GM18858 (cell line): ENCODE measurements around the gene CNTNAP2.

Experiments used
- ATAC-seq: cut with Tn5 transposase; IDR thresholded peaks from one replicate; pipeline ENCODE4 v1.9.1; 2021; ENCODE audit not compliant: unreplicated experiment

CNTNAP2 gene

DNA sequence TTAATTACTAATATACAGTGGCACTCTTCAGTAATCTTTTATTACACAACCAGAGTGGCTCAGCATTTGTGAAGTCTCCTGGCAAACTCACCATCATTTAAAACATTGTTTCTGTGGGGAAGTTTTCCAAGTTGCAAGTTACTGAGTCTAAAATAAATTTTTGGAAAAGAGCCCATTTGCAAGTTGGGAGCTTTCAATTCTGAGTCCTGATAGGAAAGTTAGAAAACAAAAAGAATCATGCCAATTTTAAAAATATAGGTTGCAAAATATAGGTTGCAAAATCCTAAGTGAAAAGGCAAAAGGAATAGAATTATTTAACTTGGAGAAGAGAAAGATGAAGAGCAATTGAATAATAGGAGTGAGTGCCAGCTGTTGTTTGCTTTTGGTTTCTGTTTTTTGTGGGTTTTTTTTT, 2095.1 kb downstream of the CNTNAP2 start:
- no peak for ATAC-seq

DNA sequence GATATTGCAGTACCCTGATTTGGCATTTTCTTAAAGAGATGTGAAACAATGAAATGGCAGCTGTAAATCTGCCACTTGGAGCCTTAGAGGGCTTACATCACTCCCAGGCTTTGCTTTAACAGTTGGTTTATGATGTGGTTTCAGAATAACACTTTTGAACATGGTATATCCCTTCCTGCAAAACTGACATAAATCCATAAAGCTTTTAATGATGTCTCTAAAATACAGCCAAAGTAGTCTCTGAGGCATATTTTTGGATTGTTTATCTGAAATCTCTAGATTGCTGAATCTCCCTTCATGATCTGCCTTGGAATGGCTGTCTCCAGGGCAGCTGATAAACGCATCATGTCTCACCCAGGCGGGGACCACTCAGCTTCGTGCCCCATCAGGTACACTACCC, 2096.1 kb downstream of the CNTNAP2 start:
- ATAC-seq = no peak

DNA sequence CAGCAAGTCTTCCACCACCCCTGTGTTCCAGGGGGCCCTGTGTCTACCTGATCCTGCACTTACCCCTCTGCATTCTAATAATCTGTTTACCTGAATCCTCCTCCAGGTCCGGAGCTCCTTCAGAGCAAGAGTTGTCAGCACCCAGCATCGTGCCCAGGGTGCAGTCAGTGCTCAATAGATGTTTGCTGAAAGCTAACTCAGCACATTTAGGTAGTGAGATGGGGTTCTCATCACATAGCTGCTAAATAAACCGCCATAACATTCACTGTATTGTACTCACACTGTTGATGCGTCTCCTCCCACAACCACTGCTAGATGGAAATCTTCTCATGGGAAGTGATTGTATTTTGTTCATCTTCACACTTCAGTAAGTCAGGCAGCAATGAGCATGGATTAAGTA, 2097.5 kb downstream of the CNTNAP2 start:
- no peak for ATAC-seq

DNA sequence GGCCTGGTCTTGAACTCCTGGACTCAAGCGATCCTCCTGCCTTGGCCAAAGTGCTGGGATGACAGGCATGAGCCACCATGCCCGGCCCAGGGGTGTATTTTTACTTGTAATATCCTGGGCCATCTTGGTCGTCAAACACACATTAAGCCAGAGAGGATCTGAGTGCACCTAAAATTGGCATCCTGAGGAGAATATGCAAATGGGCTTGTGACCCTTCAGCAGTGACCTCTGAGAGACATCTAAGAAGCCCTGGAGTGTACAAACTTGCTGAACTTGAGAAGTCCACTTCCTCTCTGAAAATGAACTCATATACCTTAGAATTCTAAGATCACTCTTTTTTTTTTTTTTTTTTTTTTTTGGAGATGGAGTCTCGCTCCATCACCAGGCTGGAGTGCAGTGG, 2102.0 kb downstream of the CNTNAP2 start:
- ATAC-seq = peak; percentile 60

DNA sequence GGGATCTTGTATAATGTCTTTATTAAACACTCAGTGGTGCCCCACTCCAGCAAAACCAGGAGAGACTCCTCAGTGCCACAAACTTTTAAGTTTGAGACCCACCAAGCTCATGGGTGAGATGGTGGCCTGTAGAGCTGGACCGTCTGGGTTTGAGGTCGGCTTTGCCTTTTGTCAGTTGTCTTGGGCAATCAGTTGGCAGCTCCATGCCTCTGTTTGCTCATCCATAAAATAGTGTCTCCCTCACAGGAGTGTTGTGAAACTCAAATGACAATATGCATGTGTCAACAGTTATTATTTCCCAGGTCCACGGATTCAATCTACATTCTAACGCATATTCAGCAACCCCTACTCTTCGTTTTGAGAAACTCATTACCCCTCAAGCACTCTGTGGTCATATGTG, 2106.1 kb downstream of the CNTNAP2 start:
- ATAC-seq = no peak

DNA sequence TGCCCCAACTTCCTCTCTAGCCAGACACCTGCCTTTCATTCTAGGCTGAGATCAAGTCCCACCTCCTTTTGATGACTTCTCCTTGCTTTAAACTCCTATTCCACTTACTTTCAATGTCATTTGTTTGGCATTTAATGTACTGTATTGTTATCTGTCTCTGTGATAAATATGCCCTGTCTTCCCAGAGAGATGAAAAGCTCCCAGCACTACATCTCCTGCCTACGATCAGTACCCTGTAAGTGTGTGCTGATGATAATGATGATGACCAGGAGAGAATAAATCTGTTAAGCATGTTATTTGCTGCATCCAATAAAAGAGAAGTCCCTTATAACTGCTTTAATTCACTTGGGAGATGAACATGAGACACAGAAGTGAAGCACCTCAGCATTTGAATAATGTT, 2106.6 kb downstream of the CNTNAP2 start:
- no peak for ATAC-seq

DNA sequence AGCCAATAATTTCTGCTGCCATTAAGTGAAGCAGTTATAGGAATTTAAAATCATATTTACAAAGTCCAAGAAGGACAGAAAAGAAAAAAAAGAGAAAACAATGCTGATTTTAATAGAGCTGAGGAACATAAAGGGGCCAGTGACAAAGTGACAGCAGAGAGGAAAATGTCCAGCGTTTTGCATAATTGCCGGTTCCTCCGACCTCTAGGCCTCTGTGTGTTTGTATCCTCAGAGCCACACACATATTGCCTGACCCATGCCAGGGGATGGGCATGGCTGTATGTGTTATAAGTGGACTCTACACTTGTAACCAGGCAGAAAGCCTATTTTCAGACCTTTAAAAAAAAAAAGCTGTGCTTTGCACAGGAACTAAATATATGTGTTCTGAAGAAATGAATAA, 2107.1 kb downstream of the CNTNAP2 start:
- no peak for ATAC-seq

DNA sequence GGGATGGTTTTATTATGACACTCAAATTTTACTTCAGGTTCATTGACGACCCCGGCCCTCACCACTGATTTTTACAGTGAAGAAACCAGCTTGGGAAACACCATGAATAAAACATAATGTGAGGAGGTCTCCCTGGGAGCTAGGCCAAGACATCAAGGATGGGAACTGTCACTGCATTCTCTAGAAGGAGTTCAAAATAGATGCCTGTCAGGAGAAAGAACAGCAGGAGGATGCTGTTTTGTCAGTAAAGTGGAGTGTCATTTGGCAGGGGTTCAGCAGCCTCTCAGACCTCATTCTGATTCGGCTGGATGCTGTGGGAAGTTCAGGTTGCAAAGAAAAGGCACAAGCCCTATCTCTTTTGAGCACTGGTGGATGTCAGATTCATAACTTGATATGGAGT, 2113.7 kb downstream of the CNTNAP2 start:
- no peak for ATAC-seq

DNA sequence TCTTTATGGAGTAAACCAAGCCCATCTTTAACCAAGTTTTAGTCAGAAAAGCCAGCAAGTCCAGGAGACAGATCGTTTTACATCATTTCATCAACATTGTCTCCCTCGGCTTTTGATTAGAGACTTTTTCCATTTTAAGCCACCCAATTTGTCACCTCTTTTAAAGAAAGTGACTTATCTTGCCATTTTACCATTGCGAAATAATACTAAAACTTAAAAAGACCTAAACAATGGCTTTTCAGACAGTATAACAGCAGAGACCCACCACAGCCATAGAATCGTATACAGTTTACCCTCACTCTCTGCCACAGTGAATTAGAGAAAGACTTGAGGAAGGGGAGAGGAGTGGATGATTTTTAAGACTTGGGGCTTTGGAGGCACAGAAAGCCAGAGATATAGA, 2114.3 kb downstream of the CNTNAP2 start:
- ATAC-seq = no peak

DNA sequence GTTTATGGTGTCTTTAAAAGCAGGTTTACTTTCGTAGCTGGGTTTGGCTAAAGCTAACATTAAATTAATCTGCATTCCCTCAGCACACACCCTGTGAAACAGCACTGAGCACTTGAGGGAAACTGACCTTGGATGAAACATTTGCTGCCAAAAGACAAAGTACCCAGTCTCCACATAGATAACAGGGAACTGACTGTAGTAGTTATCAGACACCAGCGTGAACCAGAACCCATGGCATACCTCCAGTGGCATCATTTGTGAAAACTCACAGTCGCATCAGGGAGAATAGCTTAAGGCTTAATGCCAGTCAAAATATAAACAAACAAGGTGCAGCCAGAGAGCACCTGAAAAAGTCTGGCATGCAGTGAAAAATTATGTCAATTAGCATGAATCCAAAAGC, 2116.2 kb downstream of the CNTNAP2 start:
- no peak for ATAC-seq

DNA sequence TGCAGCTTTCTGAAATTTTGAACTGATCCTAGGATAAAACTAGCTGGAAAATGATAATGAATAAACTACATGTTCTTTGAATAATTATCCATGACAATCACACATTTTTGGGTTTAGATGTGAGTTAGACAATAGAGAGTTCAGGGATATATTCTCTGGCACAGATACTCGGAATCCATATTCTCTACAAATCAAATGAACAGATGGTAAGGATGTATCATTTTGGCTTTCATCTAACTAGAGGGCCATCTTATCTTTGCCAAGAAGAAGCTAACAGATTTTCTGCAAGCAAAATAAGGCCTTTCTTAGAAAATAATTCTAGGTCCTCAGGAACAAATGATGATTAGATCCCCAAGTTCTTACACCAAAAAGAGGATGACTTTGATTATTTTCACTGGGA, 2118.1 kb downstream of the CNTNAP2 start:
- no peak for ATAC-seq

DNA sequence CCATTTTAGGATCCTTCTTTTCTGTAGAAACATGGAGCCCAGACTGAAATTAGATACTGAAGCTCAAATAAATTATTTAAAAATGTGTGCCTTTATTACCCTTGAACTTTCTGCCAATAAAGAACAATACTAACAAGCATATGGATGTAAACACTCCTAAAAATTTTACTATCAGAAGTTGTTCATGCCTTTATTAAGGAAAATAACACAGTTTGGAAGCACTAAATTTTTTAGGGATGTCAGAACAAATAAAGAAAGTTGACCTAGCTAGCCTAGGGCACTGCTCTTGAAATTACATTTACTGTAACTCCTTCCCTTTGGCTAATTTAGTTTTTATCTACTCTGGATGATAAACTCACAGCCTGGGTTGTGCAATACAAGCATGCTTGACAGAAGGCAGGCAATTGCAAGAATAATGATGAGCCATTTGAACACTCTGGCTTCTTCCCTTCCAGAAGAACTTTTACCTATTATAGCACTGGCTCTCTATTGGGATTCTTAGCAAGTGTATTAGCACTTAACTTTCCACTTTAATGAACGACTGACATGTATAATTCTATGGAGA, 2122.2 kb downstream of the CNTNAP2 start:
- no peak for ATAC-seq

DNA sequence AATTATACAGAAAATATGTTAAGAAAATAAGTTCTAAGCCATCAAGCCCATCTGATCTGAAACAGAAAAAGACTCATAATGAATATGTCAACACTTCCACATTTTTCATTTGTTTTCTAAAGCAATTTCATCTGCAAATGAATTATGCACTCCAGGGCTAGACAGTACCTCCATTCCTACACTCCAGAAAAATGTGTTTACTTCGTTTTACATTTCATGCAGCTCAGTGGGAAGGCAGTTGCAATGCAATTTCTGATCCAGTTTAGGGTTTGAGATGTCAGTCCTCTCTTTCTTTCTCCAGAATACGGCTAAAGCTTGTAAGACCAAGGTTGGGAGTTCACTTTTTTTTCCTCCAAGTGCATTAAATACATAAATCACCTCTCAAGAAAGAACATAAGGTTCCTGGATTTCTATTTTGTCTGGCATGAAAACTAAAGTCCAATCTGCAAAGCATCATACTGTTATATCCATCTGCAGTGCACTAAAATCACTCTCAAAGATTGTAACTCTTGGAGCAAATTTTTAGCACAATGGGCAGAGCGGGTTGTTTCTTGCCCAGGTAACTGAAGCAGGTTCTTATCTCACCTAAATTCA, 2125.2 kb downstream of the CNTNAP2 start:
- no peak for ATAC-seq

DNA sequence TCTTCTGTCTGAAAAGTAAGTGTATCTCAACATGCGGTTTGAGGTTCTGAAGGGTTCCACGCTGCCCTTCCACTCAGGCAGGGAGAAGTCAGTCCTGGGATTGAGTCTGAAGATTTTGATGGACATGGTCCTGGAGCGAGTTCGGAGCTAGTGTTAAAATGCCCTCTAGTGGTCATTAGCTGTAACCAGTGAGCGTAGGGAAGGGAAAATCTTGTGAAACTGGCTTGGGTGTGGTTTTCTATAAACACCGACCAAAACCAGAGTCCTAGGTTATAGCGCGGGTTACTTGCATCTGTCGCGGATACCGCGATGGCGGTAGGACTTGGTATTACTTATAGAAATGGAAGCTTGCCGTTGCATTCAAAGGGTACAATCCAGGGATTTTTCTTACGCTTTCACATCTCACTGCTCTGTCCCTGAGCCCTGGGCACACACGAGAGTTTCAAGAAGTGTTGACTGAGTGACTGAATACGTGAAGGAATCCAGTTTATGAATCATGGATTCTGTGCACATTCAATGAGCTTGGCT, 2125.8 kb downstream of the CNTNAP2 start:
- ATAC-seq = peak; percentile 90

DNA sequence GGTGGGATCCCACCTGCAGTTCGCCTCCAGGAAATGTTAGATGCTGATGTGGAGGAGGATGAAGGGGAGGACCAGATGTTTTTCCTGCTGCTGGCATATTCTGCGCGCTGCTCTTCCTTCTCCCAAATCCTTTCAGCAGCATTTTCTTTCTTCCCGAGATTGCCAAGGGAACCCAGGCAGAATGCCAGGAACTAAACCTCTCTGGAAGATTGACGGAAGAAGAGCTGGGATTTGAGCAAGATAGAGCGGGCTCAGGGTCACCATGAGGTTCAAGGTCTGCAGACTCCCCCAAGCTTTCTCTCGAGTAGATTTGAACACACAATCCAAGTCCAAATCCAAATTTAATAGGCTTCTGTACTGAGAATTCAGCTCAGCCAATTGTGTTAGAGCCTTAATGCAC, 2128.8 kb downstream of the CNTNAP2 start:
- no peak for ATAC-seq

DNA sequence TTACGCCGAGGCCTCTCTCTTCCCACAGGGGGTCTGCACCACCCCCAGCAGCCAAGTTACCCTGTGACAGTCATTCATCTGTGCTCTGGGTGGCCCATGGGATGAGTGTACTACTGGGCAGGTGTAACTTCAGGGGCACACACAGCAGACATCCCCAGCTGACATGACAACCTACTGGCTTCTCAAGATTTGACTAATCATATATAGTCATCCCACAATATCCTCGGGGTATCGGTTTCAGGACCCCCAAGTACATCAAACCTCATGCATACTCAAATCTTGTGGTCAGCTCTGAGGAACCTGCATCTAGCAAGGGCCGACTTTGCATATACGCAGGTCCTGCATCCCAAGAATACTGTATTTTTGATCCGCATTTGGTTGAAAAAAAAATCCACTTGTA, 2137.0 kb downstream of the CNTNAP2 start:
- peak; percentile 87 for ATAC-seq

DNA sequence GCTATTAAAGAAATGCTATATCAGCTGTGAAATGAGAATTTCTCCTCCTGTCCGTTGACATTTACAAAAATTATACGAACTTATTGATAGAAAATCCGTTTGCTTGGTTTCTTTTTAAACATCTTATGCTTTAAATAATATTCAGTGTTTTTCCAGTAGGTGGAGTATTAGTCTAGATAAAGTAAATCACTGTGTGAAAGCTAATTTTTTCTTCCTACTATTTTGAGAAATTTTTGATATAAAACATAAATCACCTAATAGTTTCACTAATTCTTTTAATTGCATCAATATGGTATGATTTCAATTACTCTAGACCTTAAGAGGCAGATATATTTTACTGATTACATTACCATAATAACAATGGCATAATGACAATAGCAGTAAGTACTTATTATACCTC, 2138.7 kb downstream of the CNTNAP2 start:
- ATAC-seq = no peak

DNA sequence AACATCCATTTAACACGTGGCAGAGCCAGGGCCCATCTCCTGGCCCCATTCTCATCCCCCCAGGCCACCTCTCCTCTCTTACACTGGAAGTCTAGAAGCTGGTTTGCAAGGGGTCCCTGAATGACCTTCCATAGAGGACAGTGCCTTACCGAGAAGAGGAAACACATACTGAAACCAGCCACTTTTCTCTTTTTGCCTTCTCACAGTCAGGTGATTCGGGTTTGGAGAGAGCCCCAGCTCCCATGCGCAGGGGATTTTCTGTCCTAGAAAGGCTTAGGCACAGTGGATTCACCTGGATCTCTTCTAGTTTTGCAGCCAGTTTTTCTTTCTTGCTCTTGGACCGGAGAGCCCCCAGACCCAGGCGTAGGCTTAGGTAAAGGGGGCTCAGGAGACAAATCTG, 2139.8 kb downstream of the CNTNAP2 start:
- no peak for ATAC-seq

DNA sequence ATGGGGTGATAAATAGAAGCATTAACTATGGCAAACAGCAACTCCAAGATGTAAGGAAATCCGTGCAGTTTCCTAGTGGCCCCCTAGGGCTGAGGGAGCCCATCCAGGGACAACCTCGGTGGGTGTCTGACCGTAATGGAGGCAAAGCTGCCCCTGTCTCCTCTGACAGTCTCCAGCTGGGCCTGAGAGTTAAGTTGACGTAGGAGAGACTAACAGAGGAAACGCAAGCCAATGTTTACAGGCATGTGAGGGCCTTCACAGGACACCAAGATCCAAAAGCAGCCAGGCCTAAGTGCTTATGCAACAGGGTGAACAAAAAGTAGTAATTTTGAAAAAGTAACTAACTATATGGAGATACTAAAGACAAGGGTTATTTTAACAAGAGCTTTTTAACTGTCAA, 2144.0 kb downstream of the CNTNAP2 start:
- no peak for ATAC-seq

DNA sequence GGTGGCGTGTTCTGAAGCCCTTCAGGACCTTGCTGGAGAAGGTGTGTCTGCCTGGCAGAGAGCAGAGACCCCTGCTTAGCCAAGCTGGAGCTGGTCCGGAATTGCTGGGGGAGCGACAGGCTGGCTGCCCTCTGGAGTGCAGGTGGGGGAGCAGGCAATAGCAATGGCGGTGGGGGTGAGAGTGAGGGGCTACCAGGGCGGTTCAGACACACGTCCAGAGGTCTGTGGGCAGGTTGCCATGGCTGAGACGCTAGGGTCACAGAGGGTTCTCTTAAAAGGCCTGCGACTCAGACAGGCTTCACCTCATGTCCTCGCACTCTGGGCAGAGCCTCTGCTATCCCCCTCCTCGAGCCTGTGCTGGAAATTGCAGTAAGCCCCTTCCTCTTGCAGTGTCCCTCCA, 2144.9 kb downstream of the CNTNAP2 start:
- ATAC-seq = no peak

DNA sequence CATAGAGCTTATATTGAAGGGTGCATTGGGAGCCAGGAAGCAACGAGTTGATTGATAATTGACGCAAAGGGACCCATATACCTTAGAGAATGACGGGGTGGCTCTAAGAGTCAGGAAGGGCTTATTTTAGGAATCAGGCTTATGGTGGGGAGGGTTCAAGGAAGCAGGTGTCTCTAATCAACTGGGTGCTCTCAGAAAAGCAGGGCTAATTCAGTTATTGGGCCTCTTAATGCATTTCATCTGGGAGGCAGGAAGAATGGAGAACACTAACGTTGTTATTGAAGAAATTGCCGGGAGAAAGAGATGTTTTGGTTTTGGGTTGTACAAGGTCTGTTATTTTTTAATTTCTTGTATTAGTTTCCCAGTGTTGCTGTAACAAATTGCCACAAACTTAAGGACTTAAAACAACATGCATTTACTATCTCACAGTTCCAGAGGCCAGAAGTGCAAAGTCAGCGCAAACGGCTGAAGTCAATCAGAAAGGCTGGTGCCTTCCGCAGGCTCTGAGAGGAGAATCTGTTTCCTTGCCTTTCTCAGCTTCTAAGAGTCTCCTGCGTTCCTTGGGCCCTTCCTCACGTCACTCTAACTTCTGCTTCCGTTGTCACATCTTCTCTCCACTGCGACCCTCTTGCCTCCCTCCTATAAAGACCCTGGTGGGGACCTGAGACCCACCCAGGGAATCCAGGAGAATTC, 2145.5 kb downstream of the CNTNAP2 start:
- ATAC-seq = no peak

DNA sequence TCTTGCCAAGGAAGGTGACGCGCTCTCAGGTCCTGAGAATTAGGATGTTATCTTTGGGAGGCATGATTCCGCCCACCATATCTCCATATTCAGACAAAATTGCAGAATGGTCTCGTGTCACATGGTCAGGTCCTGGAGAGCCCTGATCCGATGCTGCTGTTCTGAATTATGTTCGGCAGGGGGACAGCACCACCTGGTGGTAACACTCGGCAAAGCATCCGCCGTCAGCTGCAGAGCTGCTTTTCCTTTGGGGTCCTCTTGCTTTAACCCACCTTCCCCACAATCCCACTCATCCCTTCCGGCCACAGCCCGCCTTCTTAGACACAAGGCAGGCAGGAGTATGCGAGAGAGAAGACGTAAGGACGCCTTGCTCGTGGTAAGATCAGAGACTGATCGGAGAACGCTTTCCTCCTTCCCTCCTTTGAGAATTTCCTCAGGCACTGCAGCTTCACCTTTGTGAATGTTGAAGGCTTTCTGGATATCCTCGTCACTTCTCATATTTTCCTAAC, 2146.2 kb downstream of the CNTNAP2 start:
- ATAC-seq = peak; percentile 65
